Stomach (tissue), 9 donors: ENCODE measurements around the gene BICD1. TPM values are rescaled to one million over a fixed set of nuclear protein-coding genes. Genes with fewer than 3 reads are reported as not detected.

ENCODE experiments used
- DNase-seq, 2 donors: peaks; one replicate each; pipeline versions ENCODE4 v3.0.0 to v3.0.0-alpha.2; 2013 to 2019
- H3K27ac ChIP-seq, 5 donors: fragments of 200-600 bp in 4 of 5; sonication (generic) in 4 of 5; one replicate each; pipeline ENCODE4 v1.5.1; 2013 to 2019; ENCODE audit warnings: mild to moderate bottlenecking in 1 of 5, moderate library complexity in 1 of 5
- H3K27me3 ChIP-seq, 3 donors: fragments of 200-600 bp; sonication (generic); one replicate each; pipeline ENCODE4 v1.5.1; 2017 to 2019; ENCODE audit warnings: mixed run types in 1 of 3
- H3K36me3 ChIP-seq, 4 donors: fragments of 200-600 bp; sonication (generic); 1 replicate in 3 of 4; 2 replicates in 1 of 4; pipeline ENCODE4 v1.5.1; 2016 to 2019
- H3K4me1 ChIP-seq, 4 donors: fragments of 200-600 bp; sonication (generic); one replicate each; pipeline ENCODE4 v1.5.1; 2016 to 2019
- H3K4me3 ChIP-seq, 4 donors: fragments of 200-600 bp; sonication (generic) in 3 of 4; one replicate each; pipeline ENCODE4 v1.5.1; 2016 to 2019; ENCODE audit warnings: mild to moderate bottlenecking in 1 of 4
- H3K9me3 ChIP-seq, 4 donors: fragments of 200-600 bp; sonication (generic); one replicate each; pipeline ENCODE4 v1.5.1; 2016 to 2019
- EP300 ChIP-seq: sonication (generic); formaldehyde crosslinking; IDR thresholded peaks from one replicate; pipeline ENCODE4 v1.6.1; 2017; ENCODE audit warnings: antibody characterized with exemption
- POLR2A ChIP-seq, 4 donors: fragments of 450-650 bp; IDR thresholded peaks; one replicate each; pipeline ENCODE4 v1.6.1; 2016; ENCODE audit warnings: antibody characterized with exemption in 4 of 4, control low read depth in 2 of 4, mild to moderate bottlenecking in 1 of 4, moderate library complexity in 1 of 4
- POLR2AphosphoS5 ChIP-seq, 3 donors: sonication (generic); formaldehyde crosslinking; IDR thresholded peaks; one replicate each; pipeline ENCODE4 v1.6.1; 2016; ENCODE audit warnings: antibody characterized with exemption in 3 of 3
- WGBS, 5 donors: extraction: QIAGEN DNeasy Blood & Tissue Kit in 3 of 5; methylation state at CpG; one replicate each; pipeline versions ENCODE4 v1.1.5 to v1.1.7; 2013 to 2018; 5-methylcytosine and 5-hydroxymethylcytosine counted together
- intact Hi-C: fragments of 100-400 bp; cut with DNase I; formaldehyde crosslinking; loops from one replicate; pipeline ENCODE4 v1.15.1; 2023; ENCODE audit warnings: low total_unique reads
- polyA plus RNA-seq, 3 donors: library from polyadenylated mRNA; stranded (reverse); fragments of 200-250 nt; gene quantifications; one replicate each; pipeline ENCODE4 v1.2.3, GENCODE V29; 2013
- total RNA-seq, 5 donors: library from RNA; depleted of rRNA; stranded (reverse); fragments of >200 nt; gene quantifications; one replicate each; pipeline versions ENCODE4 v1.1.0 to v1.2.3, GENCODE V29; 2014 to 2016
- TF ChIP-seq, protein P1 (sequence below), 7 experiments: fragments of 450-650 bp in 4 of 7; fragments of 200-600 bp in 3 of 7; sonication (generic) in 3 of 7; IDR thresholded peaks; one replicate each; pipeline ENCODE4 v1.5.1; 2016 to 2019; ENCODE audit warnings: antibody characterized with exemption in 7 of 7, control low read depth in 2 of 7, mild to moderate bottlenecking in 1 of 7
- donor health status: healthy with polysubstance abuse.
- donor health status: Bipolar disorder and iron deficiency.
- donor health status: healthy.

BICD1 gene
- total and polyA plus RNA-seq, 8 donors: 1.6 to 17.3 (median 2.1) TPM

DNA sequence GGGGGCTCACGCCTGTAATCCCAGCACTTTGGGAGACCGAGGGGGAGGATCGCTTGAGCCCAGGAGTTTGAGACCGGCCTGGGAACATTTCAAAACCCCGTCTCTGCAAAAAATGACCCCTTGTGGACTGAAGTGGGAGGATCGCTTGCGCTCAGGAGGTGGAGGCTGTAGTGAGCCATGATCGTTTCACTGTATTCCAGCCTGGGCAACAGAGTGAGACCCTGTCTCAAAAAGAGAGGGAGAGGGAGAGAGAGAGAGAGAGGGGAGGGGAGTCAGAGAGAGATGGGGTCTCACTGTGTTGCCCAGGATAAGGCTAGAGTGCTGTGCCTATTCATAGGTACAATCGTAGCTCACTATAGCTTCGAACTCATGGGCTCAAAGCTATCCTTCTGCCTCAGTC is 295.5 kb downstream of the BICD1 start:
- DNase-seq: no peak
- Histone ChIP-seq H3K27me3 (peaks cover 0 to 15% (median 5%) of the 10 kb centered on the region in 3 donors), H3K4me1 (peaks cover 4 to 58% (median 30%) of the 10 kb centered on the region in 4 donors), H3K27ac (peak overlapping the region in 1 of 5 donors; percentile 91), H3K4me3 (peak overlapping the region in 3 of 4 donors; percentile 11 to 66 (median 17)), H3K36me3 (no peaks in the 10 kb centered on the region), H3K9me3 (no peaks in the 10 kb centered on the region)
- TF ChIP-seq POLR2AphosphoS5 (IDR thresholded peaks at IDR 0.05) (no peak), POLR2A (IDR thresholded peaks at IDR 0.05) (no peak), EP300 (no peak)
- TF ChIP-seq, protein P1, sequence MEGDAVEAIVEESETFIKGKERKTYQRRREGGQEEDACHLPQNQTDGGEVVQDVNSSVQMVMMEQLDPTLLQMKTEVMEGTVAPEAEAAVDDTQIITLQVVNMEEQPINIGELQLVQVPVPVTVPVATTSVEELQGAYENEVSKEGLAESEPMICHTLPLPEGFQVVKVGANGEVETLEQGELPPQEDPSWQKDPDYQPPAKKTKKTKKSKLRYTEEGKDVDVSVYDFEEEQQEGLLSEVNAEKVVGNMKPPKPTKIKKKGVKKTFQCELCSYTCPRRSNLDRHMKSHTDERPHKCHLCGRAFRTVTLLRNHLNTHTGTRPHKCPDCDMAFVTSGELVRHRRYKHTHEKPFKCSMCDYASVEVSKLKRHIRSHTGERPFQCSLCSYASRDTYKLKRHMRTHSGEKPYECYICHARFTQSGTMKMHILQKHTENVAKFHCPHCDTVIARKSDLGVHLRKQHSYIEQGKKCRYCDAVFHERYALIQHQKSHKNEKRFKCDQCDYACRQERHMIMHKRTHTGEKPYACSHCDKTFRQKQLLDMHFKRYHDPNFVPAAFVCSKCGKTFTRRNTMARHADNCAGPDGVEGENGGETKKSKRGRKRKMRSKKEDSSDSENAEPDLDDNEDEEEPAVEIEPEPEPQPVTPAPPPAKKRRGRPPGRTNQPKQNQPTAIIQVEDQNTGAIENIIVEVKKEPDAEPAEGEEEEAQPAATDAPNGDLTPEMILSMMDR (IDR thresholded peaks at IDR 0.05): no peak
- intact Hi-C loops: no loop called here
- 85 to 91% (median 89%) methylated on average over 10 of the region's 10 CpGs for WGBS, 5 donors

DNA sequence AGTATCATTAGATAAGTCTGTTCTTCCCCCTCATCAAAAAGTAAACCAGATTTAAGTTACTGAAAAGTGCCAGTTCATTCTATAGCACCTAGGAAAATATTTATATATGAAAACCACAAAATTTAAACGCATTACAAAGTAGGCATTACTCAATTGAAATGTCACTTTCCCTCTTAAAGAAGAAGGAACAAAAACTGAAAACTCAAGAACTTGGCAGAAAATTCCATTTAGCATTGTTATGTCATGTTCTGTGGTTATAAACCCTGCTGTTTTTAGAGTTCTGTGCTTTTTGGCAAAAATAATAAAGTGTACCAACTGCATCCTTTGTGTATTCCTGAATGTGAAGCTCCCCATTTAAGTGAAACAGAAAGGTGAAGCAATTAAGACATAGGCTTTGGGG is 296.3 kb downstream of the BICD1 start:
- no peak for DNase-seq
- Histone ChIP-seq H3K4me1 (peaks cover 4 to 55% (median 29%) of the 10 kb centered on the region in 4 donors), H3K36me3 (no peaks in the 10 kb centered on the region), H3K9me3 (no peaks in the 10 kb centered on the region), H3K27me3 (peaks cover 0 to 15% (median 5%) of the 10 kb centered on the region in 3 donors), H3K4me3 (peak overlapping the region in 2 of 4 donors; percentile 3 to 66), H3K27ac (no peak overlapping the region)
- intact Hi-C loops: no loop called here
- 10 to 22% (median 14%) methylated on average over 1 of the region's 1 CpG for WGBS, 5 donors
- TF ChIP-seq POLR2A (IDR thresholded peaks at IDR 0.05) (no peak), POLR2AphosphoS5 (IDR thresholded peaks at IDR 0.05) (no peak), EP300 (no peak)
- TF ChIP-seq, protein P1 (IDR thresholded peaks at IDR 0.05): no peak

DNA sequence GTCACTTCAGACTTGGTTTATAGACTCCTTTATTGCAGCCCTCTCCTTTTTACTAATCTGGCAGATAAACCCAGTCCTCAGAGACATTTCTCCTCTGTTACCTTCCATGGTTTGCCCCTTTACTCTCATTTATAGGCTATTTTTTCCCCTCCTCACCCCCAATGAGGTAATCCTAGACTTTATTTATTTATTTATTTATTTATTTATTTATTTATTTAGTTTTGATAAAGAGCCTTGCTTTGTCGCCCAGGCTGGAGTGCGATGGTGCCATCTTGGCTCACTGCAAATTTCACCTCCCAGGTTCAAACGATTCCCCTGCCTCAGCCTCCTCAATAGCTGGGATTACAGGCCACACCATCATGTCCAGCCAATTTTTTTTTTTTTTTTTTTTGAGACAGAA is 301.1 kb downstream of the BICD1 start:
- no peaks in the 10 kb centered on the region for H3K27me3 ChIP-seq
- peaks cover 0 to 27% (median 12%) of the 10 kb centered on the region in 4 donors for H3K4me1 ChIP-seq
- peaks cover 0 to 3% (median 0%) of the 10 kb centered on the region in 4 donors for H3K36me3 ChIP-seq
- 86 to 97% (median 90%) methylated on average over 3 of the region's 3 CpGs for WGBS, 5 donors
- no peak overlapping the region for H3K27ac ChIP-seq
- intact Hi-C loops: no loop called here
- no peaks in the 10 kb centered on the region for H3K9me3 ChIP-seq
- no peak overlapping the region for H3K4me3 ChIP-seq
- no peak for DNase-seq
- TF ChIP-seq POLR2AphosphoS5 (IDR thresholded peaks at IDR 0.05) (no peak), EP300 (no peak), POLR2A (IDR thresholded peaks at IDR 0.05) (no peak)
- TF ChIP-seq, protein P1 (IDR thresholded peaks at IDR 0.05): no peak

DNA sequence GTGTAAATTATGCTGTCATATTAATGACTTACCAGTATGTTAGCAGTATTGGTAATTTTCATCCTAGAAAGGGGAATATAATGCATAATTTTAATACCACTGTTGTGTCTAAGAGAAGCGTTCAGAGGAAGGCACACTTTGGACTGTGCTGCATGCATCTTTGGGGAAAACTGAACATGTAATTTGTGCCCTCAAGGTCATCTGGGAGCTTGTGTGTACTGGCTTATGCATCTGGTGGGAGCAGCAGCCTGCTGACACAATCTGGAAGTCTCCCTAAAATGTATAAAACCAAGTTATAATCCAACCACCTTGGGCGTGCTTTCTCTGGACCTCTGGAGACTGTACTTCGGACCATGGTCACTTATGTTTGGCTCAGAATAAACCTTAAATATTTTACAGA is 306.8 kb downstream of the BICD1 start:
- no peak for TF ChIP-seq POLR2A (IDR thresholded peaks at IDR 0.05)
- TF ChIP-seq EP300: no peak
- TF ChIP-seq POLR2AphosphoS5 (IDR thresholded peaks at IDR 0.05): no peak
- TF ChIP-seq, protein P1 (IDR thresholded peaks at IDR 0.05): no peak
- Histone ChIP-seq H3K36me3 (peaks cover 0 to 3% (median 0%) of the 10 kb centered on the region in 4 donors), H3K27ac (no peak overlapping the region), H3K4me1 (peaks cover 0 to 19% (median 3%) of the 10 kb centered on the region in 4 donors), H3K27me3 (no peaks in the 10 kb centered on the region), H3K4me3 (no peak overlapping the region), H3K9me3 (no peaks in the 10 kb centered on the region)
- DNase-seq: no peak
- WGBS, 5 donors: 49 to 67% (median 55%) methylated on average over 3 of the region's 3 CpGs
- intact Hi-C loops: no loop called here
